Measurements from ENCODE around the gene VAMP8. TPM values are rescaled to one million over a fixed set of nuclear protein-coding genes. Genes with fewer than 3 reads are reported as not detected.

VAMP8 gene
- total and polyA plus RNA-seq, 2 of the 8 experiments (the other 6 are each of a cell fraction or from before 2014, with no cell fraction given), result 34.4 to 69.7 TPM

GRCh38 chr2:85585781-85586105 is 8.4 kb downstream of the VAMP8 start:
- H2AFZ ChIP-seq (ENCODE audit: low read length), result no peak overlapping the region
- H3K27ac ChIP-seq (ENCODE audit: low read depth, low read length), result no peak overlapping the region
- peaks cover 0 to 11% (median 3%) of the 10 kb centered on the region in 4 experiments; a peak in 4 of 7 replicates for H3K4me1 ChIP-seq (replicated peaks in 1 of 4; ENCODE audit: control insufficient read depth in 3 of 4, insufficient read depth in 4 of 4, low read length in 3 of 4)
- no peak for TF ChIP-seq TAF1 (IDR thresholded peaks at IDR 0.05; ENCODE audit: low read depth, low read length)
- TF ChIP-seq RAD21 (IDR thresholded peaks at IDR 0.05 in 1 of 2, conservative IDR thresholded peaks at IDR 0.05 in 1 of 2; ENCODE audit: low read depth in 2 of 2, low read length in 2 of 2), result no peak
- no peak for TF ChIP-seq SP1 (IDR thresholded peaks at IDR 0.05; ENCODE audit: low read depth, low read length)
- TF ChIP-seq FOSL1 (IDR thresholded peaks at IDR 0.05; ENCODE audit: insufficient read depth, low read depth, low read length), result no peak
- no peak for TF ChIP-seq KDM5A (IDR thresholded peaks at IDR 0.05; ENCODE audit: low read length)
- TF ChIP-seq PHF8 (conservative IDR thresholded peaks at IDR 0.05; ENCODE audit: low read depth, low read length), result no peak
- TF ChIP-seq NRF1 (IDR thresholded peaks at IDR 0.05; ENCODE audit: low read depth, low read length), result no peak
- no peak for TF ChIP-seq SUZ12 (IDR thresholded peaks at IDR 0.05; ENCODE audit: low read length)
- no peak for TF ChIP-seq CBX5 (IDR thresholded peaks at IDR 0.05; ENCODE audit: low read depth, low read length)

More at GRCh38 chr2:85585781-85586105, 8.4 kb downstream of the VAMP8 start:
- no peak overlapping the region for H3K14ac ChIP-seq (ENCODE audit: insufficient read length)
- no peak overlapping the region for H3K9ac ChIP-seq (replicated peaks in 1 of 4; ENCODE audit: extremely low read depth in 1 of 4, low read depth in 3 of 4, low read length in 3 of 4)
- H2BK15ac ChIP-seq (ENCODE audit: low read length), result no peak overlapping the region
- no peak overlapping the region for H3K4me2 ChIP-seq (ENCODE audit: insufficient read depth in 1 of 2, low read depth in 2 of 2, low read length in 2 of 2)
- no peak overlapping the region for H2BK12ac ChIP-seq (ENCODE audit: low read depth, low read length)
- CTCF ChIA-PET (ENCODE audit: partially characterized antibody), result interaction anchor here (0.6 to 1.5 kb wide), 3 partner anchors 9 to 414 kb away, joined by 3 to 4 read pairs (median 3); no protein-coding TSS in a partner anchor
- DNase-seq (ENCODE audit: low read depth in 1 of 2, low spot score in 2 of 2) (no peak), FAIRE-seq (no peak)
- H4K91ac ChIP-seq (replicated peaks; ENCODE audit: insufficient read length, low read length), result no peak overlapping the region
- no peak overlapping the region for H2BK20ac ChIP-seq (ENCODE audit: low read length)
- no peak overlapping the region for H3K4ac ChIP-seq (replicated peaks; ENCODE audit: insufficient read length, low read depth, low read length)
- H3K36me3 ChIP-seq (ENCODE audit: control insufficient read depth in 2 of 4, insufficient read depth in 4 of 4, low read length in 3 of 4), result no peaks in the 10 kb centered on the region
- no peak overlapping the region for H3K4me3 ChIP-seq (ENCODE audit: extremely low read depth in 1 of 4, insufficient read depth in 2 of 4, low read depth in 3 of 4, low read length in 4 of 4)
- peaks cover 8 to 37% (median 21%) of the 10 kb centered on the region in 4 experiments; a peak in 6 of 7 replicates for H3K27me3 ChIP-seq (replicated peaks in 1 of 4; ENCODE audit: control insufficient read depth in 3 of 4, extremely low read depth in 1 of 4, insufficient read depth in 3 of 4, low read length in 3 of 4)
- no peaks in the 10 kb centered on the region for H4K20me1 ChIP-seq (replicated peaks in 1 of 2; ENCODE audit: control insufficient read depth in 1 of 2, insufficient read depth in 2 of 2, low read length in 2 of 2)
- H3K18ac ChIP-seq (ENCODE audit: extremely low read depth, low read length), result no peak overlapping the region
- no peak overlapping the region for H3K56ac ChIP-seq (replicated peaks; ENCODE audit: insufficient read length, low read depth, low read length)
- no peak overlapping the region for H2BK5ac ChIP-seq (ENCODE audit: low read depth, low read length)
- H2AK5ac ChIP-seq (ENCODE audit: low read depth, low read length), result no peak overlapping the region
- POLR2A ChIA-PET (ENCODE audit: partially characterized antibody), result interaction anchor here (1.0 to 2.0 kb wide), 6 partner anchors 9 to 26 kb away, joined by 3 to 15 read pairs (median 4); partner anchors contain the start of genes C2orf68, GGCX, RNF181 and TMEM150A
- no peak overlapping the region for H4K8ac ChIP-seq (ENCODE audit: extremely low read depth, insufficient read depth, low read length)
- no peaks in the 10 kb centered on the region for H3K79me2 ChIP-seq (ENCODE audit: control insufficient read depth in 1 of 2, insufficient read depth in 2 of 2, low read length in 2 of 2)
- H3K79me1 ChIP-seq (ENCODE audit: low read depth, low read length), result no peaks in the 10 kb centered on the region
- no peaks in the 10 kb centered on the region for H3K9me3 ChIP-seq (ENCODE audit: insufficient read depth in 2 of 2, low read depth in 1 of 2, low read length in 1 of 2)
- H3K23me2 ChIP-seq (ENCODE audit: low read depth, low read length), result peaks cover 5% of the 10 kb centered on the region; the same call in 1 of the 2 replicates
- no peak overlapping the region for H3K23ac ChIP-seq (ENCODE audit: insufficient read length)
- no peak overlapping the region for H4K5ac ChIP-seq (ENCODE audit: insufficient read length, low read depth, low read length)
- WGBS, 2 experiments (ENCODE audit: extremely low coverage in 1 of 2, insufficient coverage in 1 of 2, insufficient read length in 1 of 2, insufficient replicate concordance in 2 of 2, low coverage in 1 of 2, low lambda C conversion rate in 2 of 2, missing lambda C conversion rate in 1 of 2), result 86% methylated on average over 1 of the region's 1 CpG; no CpG with 5 or more reads in 1 of the 2 experiments
- no peak overlapping the region for H2BK120ac ChIP-seq (replicated peaks; ENCODE audit: low read depth, low read length)

Measured in H1 (cell line).